ENCODE measurements around the gene MACROD2.

The MACROD2 gene

GRCh38 chr20:14553774-14554534 is 558.6 kb downstream of the MACROD2 start:
- no peak for DNase-seq

DNA sequence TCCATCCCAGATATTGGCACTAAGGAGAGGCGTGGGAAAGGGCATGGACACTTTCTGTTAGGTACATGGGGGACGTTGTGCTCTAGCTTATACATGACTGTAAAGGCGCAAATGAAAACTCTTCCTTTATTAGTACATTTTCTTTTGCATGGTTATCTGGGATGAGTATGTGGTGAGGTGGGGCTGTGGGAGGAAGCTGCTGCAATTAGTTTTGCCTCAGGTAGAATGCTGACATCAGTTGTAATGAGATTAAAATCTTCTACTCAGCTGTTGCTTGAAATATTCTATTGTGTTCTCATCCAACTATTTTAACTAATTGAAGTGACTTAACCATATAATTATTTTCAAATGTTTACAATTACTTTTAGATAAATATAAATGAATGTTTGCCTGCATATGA is 560.4 kb downstream of the MACROD2 start:
- no peak for DNase-seq

DNA sequence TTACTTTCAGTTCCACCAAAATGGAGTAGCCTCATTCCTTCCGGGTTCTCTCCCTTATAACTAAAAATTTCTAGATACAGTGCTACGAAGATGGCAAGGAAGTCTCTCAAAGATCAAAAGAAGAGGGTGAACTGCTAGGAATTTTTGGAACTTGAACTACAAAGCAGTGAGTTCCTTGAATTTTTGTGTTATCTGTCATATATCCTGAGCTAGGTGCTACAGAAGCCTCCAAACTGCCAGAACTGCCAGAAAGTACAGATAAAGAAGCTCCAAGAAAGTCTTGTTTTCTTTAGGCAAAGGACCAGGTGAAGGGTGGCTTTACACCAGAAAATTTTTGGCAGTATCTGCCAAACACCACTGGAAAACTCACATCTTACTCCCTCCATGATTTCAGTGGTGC is 560.9 kb downstream of the MACROD2 start:
- DNase-seq: no peak

DNA sequence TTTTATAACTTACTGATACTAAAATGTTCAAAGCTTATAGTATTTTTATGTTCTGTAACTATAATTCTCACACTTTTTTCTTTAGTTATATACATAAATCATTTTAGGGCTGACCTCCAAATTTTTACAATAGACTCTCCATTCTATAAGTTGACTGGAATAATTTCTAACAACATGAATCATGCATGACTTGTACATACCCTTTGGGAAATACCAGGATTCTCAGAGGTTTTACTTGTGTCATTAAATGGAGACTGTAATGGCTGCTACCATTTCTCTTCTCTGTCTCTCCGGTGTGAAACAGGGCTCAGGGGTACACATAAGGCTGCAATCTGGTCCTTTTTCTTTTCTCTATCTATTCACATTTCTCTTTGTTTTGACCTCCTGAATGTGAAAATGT is 564.3 kb downstream of the MACROD2 start:
- no peak for DNase-seq

DNA sequence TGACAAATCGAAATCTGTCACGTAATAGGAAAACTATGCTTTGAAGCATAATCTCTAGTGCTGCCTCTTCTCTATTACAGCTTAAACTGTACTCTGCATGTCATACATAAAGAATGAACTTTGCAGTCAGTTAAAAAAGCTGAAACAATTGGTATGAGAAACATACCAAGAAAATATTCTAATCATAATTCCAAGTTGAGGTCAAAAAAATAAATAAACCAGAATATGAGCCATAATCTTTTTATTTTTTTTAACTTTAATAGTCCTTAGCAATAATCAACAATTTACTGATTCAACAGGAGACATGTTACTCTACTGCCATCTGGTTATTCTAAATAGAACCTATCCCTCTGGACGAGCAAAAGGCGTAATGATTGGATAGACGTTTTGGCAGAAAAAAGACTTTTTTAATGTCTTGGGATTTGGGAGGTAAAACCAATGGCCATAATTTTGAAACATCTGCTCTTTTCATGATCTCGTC is 566.5 kb downstream of the MACROD2 start:
- DNase-seq: no peak

DNA sequence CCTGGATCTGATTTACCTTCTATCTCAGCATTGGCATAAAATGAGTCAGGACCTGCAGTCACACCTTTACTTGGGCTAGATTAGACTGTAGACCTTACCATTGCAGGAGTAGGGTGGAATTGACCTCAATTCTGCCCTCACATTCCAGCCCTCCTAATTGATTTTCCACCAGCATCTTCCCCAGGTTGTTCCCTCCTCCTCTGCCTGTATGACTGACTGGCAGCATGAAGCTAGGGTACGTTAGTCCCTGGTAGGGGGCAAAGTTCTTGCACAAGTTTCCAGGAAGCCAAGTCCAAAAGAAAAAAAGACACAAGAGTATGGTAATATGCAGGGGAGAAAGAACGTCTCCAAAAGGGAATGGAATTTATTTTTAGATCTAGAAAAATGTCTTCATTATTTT is 567.7 kb downstream of the MACROD2 start:
- DNase-seq: no peak

- no peak for DNase-seq
Measured at GRCh38 chr20:14566505-14566904, 571.2 kb downstream of the MACROD2 start.

DNA sequence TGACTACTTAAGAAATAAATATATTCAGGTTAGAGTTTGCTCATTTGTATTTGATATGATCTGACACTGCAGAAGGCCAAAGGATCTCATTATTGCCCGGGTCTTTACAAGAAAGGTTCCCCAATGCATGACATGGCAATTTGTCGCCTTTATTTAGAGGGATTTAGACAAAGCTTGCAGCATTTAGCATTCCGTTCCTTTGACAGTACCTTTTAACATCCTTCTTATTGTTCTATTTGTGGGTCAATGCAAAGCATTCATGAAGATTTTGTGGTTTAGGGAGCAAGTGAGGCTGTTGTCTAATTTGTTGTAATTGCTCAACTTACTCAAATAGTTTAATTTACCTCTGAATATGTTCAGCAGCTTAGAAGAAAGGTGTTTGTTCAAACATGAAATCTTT is 572.9 kb downstream of the MACROD2 start:
- no peak for DNase-seq

DNA sequence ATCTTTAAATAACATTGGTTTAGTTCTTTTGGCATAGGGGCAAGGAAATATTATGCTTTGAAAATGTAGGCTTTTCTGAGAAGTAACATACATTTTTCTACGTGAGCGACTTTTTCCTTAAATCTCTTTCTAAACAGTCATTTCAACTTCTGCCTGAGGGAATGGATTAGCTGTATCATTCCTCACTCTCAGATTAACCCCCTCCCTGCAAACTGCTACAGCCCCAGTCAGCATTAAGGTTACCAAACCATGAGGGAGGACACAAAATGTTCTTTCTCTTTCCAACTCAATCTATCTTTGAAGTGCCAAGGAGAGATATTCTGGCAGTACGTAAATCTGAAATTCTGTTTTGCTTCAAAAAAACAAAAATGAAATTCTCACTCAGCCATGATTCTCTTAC is 573.4 kb downstream of the MACROD2 start:
- DNase-seq: no peak

DNA sequence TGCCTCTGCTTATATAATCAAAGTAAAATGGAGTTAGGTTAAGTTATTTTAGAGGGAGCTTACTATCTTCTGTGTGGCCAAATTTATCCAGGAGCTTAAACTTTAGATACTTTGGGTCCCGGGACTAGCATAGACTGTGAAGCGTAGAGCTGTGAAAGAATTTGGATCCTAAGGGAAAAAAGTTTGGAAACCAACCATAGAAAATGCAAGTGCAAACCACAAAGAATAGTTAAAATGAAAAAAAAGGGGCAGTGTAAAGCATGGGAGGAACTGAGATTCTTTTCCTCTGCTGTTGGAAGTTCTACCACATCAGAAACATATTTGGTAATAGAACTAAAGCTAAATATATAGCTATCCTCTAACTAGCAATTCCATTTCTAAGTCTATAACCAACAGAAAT is 574.3 kb downstream of the MACROD2 start:
- DNase-seq: no peak

DNA sequence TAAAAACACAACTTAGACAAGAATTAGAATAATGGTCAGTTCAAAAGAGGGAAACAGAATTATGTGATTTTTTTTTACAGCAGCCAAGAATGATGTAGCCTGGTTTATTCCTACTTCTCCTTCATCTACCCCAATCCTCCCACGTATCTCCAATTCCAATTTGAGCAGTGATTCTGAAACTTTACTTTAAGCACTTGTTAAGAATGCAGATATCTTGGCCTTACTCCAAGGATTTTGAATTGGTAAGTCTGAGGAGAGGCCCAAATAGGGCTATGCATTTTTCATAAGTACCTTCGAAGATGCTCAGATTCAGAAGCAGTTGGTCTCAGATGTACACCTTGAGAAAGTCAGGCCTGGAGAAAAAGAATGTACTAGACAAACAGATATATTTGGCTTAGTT is 575.5 kb downstream of the MACROD2 start:
- DNase-seq: no peak

- DNase-seq: no peak
Measured at GRCh38 chr20:14573676-14574075, 578.4 kb downstream of the MACROD2 start.

GRCh38 chr20:14576196-14576877 is 581.0 kb downstream of the MACROD2 start:
- no peak for DNase-seq

GRCh38 chr20:14580418-14581074 is 585.2 kb downstream of the MACROD2 start:
- no peak for DNase-seq

DNA sequence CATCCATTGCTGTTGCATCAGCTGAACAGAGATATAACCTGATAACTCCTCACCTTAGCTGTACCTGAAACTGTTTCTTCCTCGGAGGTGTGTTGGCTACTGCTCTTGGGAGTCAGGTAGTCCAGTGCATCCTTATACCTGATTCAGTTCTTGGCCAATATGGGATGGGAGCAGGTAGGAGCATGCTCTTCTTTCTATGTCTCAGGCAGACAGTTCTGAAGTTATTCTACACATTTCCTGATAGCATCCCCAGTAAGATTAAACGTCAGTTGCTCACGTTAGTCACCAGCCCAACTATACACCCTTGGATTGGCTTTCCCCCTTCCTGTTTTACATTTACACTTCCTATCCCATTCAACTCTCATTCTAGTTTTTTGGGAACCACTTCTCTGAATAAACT is 586.4 kb downstream of the MACROD2 start:
- no peak for DNase-seq

GRCh38 chr20:14582855-14583254 is 587.5 kb downstream of the MACROD2 start:
- DNase-seq: no peak

DNA sequence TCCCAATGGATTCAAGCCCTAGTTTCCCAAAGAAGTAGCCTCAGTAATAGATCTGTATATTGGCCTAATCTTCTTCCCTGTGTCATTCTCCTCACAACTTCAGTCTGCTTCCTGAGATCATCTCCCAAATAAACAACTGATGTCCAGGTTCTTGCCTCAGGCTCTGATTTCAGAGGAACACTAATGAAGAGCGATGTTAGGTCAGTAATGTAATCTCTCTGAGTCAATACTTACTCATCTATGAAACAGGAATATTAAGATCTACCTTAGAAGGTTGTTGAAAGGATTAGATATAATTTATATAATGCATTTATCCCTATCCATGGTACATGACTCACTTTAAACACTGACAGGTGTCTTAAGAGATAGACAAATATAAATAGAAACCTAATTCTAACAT is 588.1 kb downstream of the MACROD2 start:
- DNase-seq: no peak

- DNase-seq: no peak
Measured at GRCh38 chr20:14589383-14589782, 594.1 kb downstream of the MACROD2 start.

- DNase-seq: no peak
Measured at GRCh38 chr20:14595051-14595450, 599.7 kb downstream of the MACROD2 start.

DNA sequence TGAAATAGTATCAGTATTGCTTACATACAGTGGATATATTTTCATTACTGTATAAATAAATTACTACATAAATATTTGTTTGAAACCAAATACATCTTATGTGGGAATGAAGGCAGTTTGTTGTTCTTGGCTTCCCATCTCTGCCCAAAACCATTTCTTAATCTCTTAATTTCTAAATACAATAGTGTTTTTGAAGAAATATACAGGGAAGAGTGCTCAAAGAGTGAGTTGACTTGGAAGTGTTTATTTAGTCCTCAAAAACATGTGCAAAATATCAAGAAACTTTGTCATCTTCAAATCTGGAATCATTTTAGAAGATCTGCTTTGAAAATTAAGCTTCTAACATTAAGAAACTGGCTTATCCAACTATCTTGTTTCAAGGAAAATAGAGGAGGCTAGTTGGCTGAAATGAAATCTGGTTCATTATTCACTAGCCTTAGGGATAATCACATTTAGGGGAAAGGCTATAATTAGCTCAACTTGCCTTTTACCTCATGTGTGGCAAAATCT is 601.9 kb downstream of the MACROD2 start:
- no peak for DNase-seq

- no peak for DNase-seq
Measured at GRCh38 chr20:14599613-14600012, 604.3 kb downstream of the MACROD2 start.

GRCh38 chr20:14600527-14600926 is 605.2 kb downstream of the MACROD2 start:
- no peak for DNase-seq

GRCh38 chr20:14604143-14604542 is 608.8 kb downstream of the MACROD2 start:
- DNase-seq: no peak

Measured in T-helper 1 cell (primary cell).